B cell (primary cell): ENCODE data around the gene CNTN3.

Experiments used
- EZH2 ChIP-seq: IDR thresholded peaks from 2 replicates; pipeline ENCODE4 v1.6.1; 2012; ENCODE audit warnings: borderline replicate concordance, low read depth, mild to moderate bottlenecking, moderate library complexity, low read length; ENCODE audit not compliant: insufficient read depth, poor library complexity, severe bottlenecking
- TF ChIP-seq, protein P1 (sequence below): fragments of 200-600 bp; IDR thresholded peaks from one replicate; pipeline ENCODE4 v1.8.0; 2022; ENCODE audit warnings: antibody characterized with exemption, mild to moderate bottlenecking

GRCh38 chr3:74633021-74633420 lies 18.6 kb upstream of the CNTN3 start:
- TF ChIP-seq, protein P1, sequence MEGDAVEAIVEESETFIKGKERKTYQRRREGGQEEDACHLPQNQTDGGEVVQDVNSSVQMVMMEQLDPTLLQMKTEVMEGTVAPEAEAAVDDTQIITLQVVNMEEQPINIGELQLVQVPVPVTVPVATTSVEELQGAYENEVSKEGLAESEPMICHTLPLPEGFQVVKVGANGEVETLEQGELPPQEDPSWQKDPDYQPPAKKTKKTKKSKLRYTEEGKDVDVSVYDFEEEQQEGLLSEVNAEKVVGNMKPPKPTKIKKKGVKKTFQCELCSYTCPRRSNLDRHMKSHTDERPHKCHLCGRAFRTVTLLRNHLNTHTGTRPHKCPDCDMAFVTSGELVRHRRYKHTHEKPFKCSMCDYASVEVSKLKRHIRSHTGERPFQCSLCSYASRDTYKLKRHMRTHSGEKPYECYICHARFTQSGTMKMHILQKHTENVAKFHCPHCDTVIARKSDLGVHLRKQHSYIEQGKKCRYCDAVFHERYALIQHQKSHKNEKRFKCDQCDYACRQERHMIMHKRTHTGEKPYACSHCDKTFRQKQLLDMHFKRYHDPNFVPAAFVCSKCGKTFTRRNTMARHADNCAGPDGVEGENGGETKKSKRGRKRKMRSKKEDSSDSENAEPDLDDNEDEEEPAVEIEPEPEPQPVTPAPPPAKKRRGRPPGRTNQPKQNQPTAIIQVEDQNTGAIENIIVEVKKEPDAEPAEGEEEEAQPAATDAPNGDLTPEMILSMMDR: no peak
- no peak for TF ChIP-seq EZH2
